Hematopoietic multipotent progenitor cell treated with erythropoietin and hydrocortisone succinate and interleukin-3 and kit ligand, for 6 days (in vitro differentiated cells): Measurements from ENCODE around the gene KIF1A.

ENCODE experiments used
- DNase-seq: peaks from one replicate; pipeline ENCODE4 v3.0.0-alpha.2; 2015

KIF1A gene

GRCh38 chr2:240817496-240818292, 2.3 kb downstream of the KIF1A start:
- DNase-seq, result no peak

GRCh38 chr2:240816584-240817495, 3.2 kb downstream of the KIF1A start:
- DNase-seq, result no peak

GRCh38 chr2:240815761-240816583, 4.0 kb downstream of the KIF1A start:
- DNase-seq, result no peak

DNA sequence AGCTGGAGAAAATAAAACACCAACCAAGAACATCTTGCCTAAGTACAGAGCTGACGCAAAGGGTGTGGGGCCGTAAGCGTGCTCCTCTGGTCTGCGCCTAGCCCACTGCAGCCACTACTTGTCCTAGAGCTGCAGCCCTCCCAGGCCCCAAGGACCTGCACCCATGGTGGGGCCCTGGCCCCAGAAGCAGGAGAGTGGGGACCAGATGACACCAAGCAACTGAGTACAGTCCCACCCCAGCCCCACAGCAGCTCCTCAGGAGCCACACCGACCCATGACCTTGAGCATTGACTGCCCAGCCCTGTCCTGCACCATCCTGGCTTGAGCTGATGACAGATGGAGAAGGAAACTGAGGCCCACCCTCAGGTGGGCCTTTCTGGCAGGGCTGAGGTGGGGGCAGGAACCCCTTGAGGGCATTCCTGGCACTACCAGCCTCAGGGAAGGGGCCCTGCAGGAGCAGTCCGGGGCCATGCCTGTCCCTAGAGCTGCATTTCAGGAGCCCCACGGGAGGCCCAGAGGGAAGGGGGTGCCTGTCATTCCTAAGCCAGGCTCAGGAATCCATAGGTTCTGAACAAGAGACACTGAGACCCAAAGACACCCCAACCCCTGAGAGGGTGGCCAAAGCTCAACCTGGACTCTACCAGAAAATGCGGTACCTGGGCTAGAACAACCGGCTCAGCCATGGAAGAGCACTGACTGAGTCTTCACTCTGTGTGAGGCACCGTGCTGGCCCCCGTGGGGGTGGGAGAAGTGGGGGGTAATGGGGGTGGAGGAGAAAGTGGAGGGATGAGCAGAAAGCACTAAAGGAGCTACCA, 4.9 kb downstream of the KIF1A start:
- no peak for DNase-seq

DNA sequence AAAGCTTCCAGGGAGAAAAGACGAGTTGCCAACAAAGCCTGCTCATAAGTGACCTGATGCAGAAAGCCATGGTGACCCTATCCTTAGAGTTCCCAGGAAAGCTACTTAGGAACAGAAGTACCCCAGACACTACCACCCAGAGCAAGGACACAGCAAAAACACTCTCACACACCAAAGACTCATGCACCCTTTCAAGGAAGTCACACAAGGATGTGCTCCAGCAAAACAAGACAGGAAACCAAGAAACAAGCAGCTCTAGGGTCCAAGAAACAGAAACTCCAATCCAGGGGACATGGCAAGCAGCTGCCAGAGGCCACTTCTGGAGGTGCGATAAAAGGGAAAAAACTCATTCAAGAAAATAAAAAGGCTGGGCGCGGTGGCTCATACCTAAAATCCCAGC, 5.7 kb downstream of the KIF1A start:
- DNase-seq, result no peak

DNA sequence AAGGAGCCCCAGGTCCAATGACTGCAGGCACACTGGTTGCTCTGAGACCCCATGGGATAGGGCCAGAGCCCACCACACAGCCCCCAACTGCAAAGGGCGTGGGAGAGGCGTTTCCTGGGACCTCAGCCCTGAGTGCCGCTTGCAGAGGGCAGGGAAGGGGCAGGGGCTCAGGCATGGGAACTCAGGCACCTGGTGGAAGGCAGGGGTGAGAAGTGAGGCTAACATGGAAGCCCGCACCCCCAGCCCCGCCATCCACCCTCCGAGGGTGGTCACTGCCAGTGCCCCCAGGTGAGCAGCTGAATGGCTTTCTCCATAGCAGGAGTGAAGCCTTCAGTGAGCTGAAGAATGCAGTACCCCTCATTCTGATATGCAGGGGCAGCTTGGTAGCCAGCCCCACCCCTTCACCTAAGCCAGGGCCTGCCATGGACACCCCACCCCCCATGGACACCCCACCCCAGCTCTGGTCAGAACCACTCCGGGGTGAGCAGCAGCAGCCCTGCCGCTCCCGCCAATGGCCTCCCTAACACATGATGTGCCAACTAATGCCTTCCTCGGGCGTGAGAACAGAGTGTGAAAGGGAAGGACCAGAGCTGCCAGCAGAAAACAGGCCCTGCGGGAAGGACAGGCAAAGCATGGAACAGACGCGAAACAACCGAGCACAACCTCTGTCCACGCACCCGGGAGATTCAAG, 6.6 kb downstream of the KIF1A start:
- DNase-seq, result no peak

GRCh38 chr2:240812721-240813120, 7.3 kb downstream of the KIF1A start:
- no peak for DNase-seq

GRCh38 chr2:240812301-240812680, 7.7 kb downstream of the KIF1A start:
- no peak for DNase-seq

- DNase-seq, result no peak
Measured at GRCh38 chr2:240811346-240812300, 8.4 kb downstream of the KIF1A start.

DNA sequence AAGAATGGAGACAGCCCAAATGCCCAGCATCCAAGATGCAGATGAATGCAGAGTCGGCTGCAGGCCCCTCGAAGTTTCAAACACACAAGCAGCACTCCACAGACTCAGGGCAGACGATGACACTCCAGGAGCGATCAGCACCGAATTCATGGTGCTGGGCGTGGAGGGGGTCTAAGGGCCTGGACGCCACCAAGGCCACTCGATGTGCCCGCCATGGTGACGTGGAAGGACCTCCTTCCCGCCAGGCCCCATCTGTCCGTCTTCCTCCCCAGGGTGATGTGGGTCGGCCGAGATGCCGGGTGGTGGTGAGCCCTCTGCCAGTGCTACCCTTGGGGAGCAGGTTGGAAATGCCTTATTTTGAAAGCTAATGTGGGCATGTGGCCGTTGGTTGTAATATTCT, 9.4 kb downstream of the KIF1A start:
- no peak for DNase-seq

DNA sequence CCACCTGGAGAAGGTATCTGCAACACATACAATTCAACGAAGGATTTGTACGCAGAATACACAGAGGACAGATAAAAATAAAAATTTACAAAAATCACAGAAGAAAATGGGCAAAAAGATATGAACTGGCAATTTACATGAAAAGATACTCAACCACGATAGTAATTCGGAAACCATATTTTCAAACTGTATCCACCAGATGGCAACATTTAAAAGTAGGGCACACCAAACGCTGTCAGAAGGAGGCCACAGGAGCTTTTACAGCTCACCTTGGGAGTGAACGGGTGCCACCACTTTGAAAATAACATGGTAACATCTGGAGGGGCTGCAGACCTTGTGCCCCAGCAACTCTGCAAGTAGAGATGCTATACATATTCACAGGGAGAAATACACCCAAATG, 9.8 kb downstream of the KIF1A start:
- DNase-seq, result peak; percentile 22

DNA sequence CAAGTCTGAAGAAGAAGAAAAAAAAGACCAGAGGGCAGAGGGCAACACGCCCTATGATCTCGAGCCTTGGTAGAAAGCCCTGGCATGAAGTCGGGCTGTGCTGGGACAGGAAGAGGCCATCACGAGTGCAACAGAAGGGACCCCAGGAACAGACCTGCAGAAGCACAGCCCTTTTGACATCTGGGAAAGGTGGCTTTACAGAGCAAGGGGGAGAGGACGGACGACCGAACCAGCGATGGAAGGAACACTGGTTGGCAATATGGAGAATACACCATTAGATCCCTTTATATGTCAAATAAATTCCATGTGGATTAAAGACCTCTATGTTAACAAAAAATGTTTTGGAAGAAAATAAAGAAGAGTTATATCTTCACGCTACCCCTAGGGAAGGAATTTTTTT, 10.7 kb downstream of the KIF1A start:
- no peak for DNase-seq

GRCh38 chr2:240806459-240806858, 13.6 kb downstream of the KIF1A start:
- no peak for DNase-seq

DNA sequence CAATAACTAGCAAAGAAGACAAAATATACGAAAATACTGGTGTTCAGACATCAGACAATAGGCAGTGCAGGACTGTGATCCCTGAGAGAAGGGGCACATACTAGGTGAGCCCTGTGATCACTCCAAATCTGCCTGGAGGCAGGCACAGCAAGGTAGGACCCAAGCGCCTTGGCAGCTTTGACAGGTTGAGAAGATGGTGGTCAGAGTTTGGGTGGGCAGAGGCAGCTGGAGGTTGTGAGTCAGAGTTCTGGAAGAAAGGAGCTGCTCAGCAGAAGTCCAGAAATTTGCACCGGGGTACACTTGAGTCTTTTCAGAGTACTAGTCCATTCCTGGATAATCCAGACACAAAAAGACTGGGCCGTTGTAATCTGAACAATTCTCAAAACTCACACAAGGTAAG, 14.0 kb downstream of the KIF1A start:
- DNase-seq, result no peak

GRCh38 chr2:240803191-240803590, 16.8 kb downstream of the KIF1A start:
- no peak for DNase-seq

GRCh38 chr2:240799033-240799820, 20.8 kb downstream of the KIF1A start:
- no peak for DNase-seq

DNA sequence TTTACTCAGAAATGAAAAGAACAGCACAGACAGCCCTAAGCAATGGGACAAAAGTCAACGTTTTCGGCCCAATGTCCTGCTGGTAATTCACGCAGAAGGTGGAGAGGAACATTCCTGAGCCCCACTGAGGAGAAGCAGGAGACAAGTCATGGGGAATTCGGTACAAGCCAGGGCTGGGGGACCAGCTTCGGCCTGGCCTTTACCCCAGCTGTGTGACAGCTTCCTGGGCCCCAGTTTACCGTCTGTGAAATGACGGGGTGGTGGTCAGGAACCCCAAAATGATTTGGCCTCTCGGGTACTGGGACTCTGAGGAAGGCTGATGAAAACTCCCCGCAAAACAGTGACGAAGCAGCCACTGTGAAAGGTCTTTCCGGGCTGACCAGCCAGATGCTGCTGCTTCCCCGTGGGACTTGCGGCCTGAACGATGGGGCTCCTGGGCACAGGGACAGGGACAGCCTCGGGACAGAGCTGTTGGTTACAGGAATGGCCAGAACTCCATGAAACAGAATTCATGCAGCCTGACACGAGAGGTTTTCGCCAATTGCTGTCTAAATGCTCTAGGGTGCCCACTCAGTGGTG, 21.6 kb downstream of the KIF1A start:
- DNase-seq, result no peak

- DNase-seq, result no peak
Measured at GRCh38 chr2:240797914-240798313, 22.1 kb downstream of the KIF1A start.

DNA sequence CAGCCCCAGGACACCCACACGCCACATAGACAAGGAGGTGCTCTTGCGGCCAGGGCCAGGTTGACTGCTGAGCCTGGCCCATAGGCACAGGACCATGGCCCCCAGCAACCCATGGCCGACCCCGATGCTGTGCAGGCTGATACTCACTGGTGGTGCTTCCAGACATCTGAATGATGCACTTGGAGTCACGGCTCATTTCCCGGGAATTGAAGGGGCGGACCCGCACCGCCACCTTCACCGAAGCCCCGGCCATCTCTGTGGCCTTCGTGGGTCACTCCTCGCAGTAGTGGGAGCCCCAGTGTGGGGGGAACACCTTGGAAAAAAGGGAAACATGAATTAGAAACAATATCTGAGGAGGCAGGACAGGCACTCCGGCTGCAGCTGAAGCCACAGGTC, 22.5 kb downstream of the KIF1A start:
- DNase-seq, result no peak
